ENCODE measurements around the gene PHB1.

GRCh38 chr17:49447628-49448302 lies 33.1 kb upstream of the PHB1 start:
- TF ChIP-seq POLR2A (IDR thresholded peaks at IDR 0.05) (no peak), CTCF (IDR thresholded peaks at IDR 0.05) (no peak)
